ES-I3 (cell line): ENCODE results near the gene OLAH.
"Not testable (repeated sequence)": the region's sequence is repeated elsewhere in the genome, so short reads cannot be mapped to it uniquely, and the experiment has no call there.

Source experiments
- H3K36me3 ChIP-seq: 2 replicates; pipeline ENCODE4 v1.6.1; 2013; ENCODE audit warnings: mild to moderate bottlenecking, low read length, control low read depth, moderate library complexity; ENCODE audit not compliant: insufficient read depth
- H3K4me1 ChIP-seq: 2 replicates; pipeline ENCODE4 v1.6.1; 2013; ENCODE audit warnings: mild to moderate bottlenecking, control low read depth, low read length; ENCODE audit not compliant: insufficient read depth
- H3K9ac ChIP-seq: 2 replicates; pipeline ENCODE4 v1.6.1; 2013; ENCODE audit warnings: low read depth, mild to moderate bottlenecking, low read length, moderate library complexity
- H3K9me3 ChIP-seq: 2 replicates; pipeline ENCODE4 v1.6.1; 2013; ENCODE audit warnings: mild to moderate bottlenecking, low read length, moderate library complexity; ENCODE audit not compliant: control insufficient read depth, insufficient read depth

The OLAH gene

DNA sequence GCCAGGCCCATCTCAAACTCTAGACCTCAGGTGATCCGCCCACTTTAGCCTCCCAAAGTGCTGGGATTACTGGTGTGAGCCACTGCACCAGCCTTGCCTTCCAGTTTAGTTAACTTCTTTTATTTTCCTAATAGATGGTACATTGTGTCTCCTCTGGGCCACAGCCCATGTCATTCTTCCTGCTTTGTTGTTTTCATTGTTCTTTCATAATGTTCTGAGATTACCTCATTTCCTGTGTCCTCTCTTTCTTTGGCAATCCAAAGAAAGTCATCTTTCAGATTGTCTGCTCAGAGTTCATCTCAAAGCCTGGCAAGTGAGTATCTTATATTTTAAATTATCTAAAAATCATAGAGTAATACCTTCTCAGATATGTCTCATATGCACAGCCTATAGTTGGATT lies at the start of gene OLAH:
Gene OLAH (plus strand): TSS at position 270 of the 400 bp plus-strand sequence. CDS start 3,346 bp downstream, outside the sequence.
- no peaks in the 10 kb centered on the region for H3K9me3 ChIP-seq
- no peak within 1 kb of the TSS for H3K9ac ChIP-seq
- H3K4me1 ChIP-seq = 0 out of 2 replicates have a peak, but pooled peaks cover 2% of the 10 kb centered on the region
- no peaks in the 10 kb centered on the region for H3K36me3 ChIP-seq

DNA sequence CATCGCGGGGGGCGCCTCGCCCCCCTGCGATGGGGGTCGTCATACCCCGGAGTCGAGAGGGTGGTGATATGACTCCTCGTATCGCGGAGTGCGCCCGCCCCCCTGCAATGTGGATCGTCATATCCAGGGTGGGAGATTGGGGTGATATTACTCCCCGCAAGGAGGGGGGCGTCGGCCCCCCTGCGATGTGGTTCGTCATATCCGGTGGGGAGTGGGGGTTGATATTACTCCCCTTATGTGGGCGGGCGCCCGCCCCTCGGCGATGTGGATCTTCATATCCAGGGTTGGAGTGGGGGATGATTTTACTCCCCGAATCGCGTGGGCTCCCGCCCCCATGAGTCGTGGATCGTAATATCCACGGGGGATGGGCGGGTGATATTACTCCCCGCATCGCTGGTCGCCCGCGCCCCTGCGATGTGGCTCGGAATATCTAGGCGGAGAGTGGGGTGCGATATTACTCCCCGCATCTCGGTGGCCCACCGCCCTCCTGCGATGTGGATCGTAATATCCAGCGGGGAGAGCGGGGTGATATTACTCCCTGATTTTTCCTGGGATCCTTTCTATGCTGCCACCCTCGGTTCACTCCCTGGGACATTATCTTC lies 47.7 kb upstream of the OLAH start:
- H3K9ac ChIP-seq = no peak overlapping the region
- H3K9me3 ChIP-seq = no peaks in the 10 kb centered on the region
- no peaks in the 10 kb centered on the region for H3K36me3 ChIP-seq

GRCh38 chr10:15013530-15013929 lies 30.2 kb upstream of the OLAH start:
- H3K9ac ChIP-seq, H3K9me3 ChIP-seq, H3K36me3 ChIP-seq, H3K4me1 ChIP-seq: not testable (repeated sequence)

More for the DNA sequence above, 47.7 kb upstream of the OLAH start:
- peaks cover 5% of the 10 kb centered on the region; the same call in 1 of the 2 replicates for H3K4me1 ChIP-seq

DNA sequence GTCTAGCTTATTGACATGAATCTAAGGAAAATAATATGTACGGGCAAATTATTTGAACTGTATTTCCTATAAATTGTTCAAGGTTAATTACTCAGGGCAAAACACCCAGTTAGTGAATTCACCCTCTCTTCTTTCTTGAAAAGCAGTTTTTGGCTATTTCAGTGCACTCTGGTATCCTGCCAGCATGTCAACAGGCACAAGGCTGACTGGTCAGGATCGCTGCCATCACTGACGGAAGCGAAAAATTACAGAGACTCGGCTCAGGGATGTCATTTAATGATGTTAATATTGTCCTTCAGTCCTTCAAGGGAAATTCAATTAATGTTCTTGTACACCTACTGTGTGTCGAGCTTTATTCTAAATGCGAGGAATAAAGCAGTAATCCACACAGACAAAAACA lies 28.3 kb upstream of the OLAH start:
- H3K4me1 ChIP-seq = peaks cover 4% of the 10 kb centered on the region; the same call in 1 of the 2 replicates
- H3K9ac ChIP-seq = no peak overlapping the region
- H3K36me3 ChIP-seq = no peaks in the 10 kb centered on the region
- no peaks in the 10 kb centered on the region for H3K9me3 ChIP-seq

DNA sequence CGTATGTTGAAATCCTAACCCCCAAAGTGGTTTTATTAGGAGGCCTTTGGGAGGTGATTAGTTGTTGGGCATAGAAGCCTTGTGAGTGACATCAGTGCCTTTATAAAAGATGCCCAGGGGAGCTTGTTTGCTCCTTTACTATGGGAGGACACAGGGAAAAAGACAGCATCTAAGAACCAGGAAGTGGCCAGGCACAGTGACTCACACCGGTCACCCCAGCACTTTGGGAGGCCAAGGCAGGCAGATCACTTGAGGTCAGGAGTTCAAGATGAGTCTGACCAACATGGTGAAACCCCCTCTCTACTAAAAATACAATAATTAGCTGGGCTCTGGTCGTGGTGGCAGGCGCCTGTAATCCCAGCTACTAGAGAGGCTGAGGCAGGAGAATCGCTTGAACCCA lies 22.8 kb upstream of the OLAH start:
- H3K36me3 ChIP-seq, H3K9me3 ChIP-seq, H3K4me1 ChIP-seq, H3K9ac ChIP-seq: not testable (repeated sequence)

- not testable (repeated sequence) for H3K9me3 ChIP-seq, H3K36me3 ChIP-seq, H3K9ac ChIP-seq, H3K4me1 ChIP-seq
Measured at GRCh38 chr10:15023079-15023478, 20.7 kb upstream of the OLAH start.

- not testable (repeated sequence) for H3K9ac ChIP-seq, H3K36me3 ChIP-seq, H3K9me3 ChIP-seq, H3K4me1 ChIP-seq
Measured at GRCh38 chr10:15024017-15025004, 19.4 kb upstream of the OLAH start.

DNA sequence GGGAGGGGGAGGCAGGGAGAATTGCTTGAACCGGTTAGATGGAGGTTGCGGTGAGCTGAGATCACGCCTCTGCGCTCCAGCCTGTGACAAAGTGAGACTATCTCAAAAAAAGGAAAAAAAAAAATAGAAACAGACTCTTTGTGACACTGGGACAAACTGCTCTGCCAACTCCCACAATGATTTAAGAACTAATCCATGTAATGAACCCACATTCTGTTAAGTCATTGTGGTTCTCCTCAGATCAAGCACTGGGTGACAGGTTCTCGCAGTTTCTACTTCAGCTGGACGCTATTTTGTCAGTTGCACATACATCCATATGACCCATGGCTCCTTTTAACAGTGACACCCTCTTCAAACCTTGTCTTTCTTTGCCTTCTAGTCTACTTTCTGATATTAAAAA lies 18.7 kb upstream of the OLAH start:
- H3K9me3 ChIP-seq, H3K36me3 ChIP-seq, H3K9ac ChIP-seq, H3K4me1 ChIP-seq: not testable (repeated sequence)

DNA sequence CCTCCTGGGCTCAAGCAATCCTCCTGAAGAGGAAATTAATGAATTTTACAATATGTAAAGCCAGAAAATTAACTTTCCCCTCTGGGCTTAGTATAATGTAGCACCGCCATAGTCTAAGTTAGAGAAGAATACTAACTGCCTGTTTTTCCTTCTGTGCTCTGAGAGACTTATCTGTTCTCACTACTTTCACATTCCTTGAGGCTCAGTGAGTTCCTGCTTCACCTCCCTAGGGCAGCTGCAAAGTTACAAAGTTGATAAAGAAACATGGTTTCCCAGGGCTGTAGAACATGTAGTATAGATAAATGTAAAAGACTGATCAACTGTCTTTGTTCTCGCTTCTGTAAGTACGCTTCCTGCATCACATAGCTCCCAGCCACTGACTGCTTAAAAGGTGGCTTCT lies 16.0 kb upstream of the OLAH start:
- Histone ChIP-seq H3K9ac (no peak overlapping the region), H3K4me1 (no peaks in the 10 kb centered on the region)

DNA sequence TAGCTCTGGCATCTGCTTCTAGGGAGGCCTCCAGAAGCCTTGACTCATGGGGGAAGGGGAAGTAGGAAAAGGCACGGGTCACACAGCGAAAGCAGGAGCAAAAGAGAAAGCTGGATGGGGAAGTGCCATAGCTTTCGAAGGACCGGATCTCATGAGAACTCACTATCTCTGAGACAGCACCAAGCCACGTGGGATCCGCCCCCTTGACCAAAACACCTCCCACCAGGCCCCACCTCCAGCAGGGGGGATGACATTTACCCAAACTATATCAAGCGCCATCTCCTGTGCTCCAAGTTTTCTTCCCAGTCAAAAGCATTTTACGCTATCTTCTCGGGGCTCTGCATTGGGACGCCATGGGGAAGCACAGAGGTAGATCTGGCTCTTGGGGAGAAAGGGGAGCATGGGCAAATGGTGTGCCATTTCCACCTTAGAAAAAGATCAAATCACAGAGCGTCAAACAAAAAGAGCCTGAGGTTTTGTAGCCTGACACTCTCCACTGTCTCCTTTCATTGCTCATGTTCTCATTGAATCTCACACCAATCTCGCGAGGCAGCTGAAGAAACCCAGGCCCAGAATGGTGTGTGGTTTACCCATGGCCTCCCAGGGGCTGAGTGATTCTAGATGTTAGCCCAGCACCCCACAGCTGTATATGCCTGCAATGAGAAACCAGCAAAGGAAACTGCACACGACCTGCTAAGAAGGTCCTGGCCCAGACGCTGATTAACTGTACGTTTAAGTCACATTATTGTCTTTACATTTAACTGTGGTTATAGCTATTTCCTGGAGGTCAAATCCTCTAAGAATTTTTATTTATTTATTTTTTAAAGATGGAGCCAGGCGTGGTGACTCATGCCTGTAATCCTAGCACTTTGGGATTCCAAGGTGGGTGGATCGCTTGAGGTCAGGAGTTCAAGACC lies 8.1 kb upstream of the OLAH start:
- no peaks in the 10 kb centered on the region; the same call in 1 of the 2 replicates for H3K9me3 ChIP-seq
- no peaks in the 10 kb centered on the region for H3K36me3 ChIP-seq
- peak overlapping the region; percentile 32; the same call in 1 of the 2 replicates for H3K9ac ChIP-seq
- no peaks in the 10 kb centered on the region for H3K4me1 ChIP-seq

More for the DNA sequence above, 16.0 kb upstream of the OLAH start:
- no peaks in the 10 kb centered on the region for H3K36me3 ChIP-seq
- no peaks in the 10 kb centered on the region for H3K9me3 ChIP-seq

DNA sequence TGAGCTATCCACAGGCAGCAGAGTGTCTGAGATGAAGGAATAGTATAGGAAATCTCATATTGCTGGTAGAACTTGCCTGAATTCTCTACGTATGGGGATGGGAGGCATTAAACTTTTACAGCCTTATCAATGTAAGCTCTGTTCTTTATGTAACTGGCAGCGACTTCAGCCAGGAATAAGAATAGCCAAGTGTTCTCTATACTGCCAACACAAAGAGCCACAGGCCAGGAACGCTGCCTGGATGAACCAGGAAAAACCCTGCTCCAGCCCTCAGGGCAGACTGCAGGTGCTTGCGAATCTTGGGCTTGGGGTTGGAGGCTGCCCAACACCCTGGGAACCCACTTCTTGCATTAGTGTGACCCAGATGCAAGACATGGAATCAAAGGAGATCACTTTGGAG lies 6.1 kb upstream of the OLAH start:
- H3K9ac ChIP-seq = no peak overlapping the region
- no peaks in the 10 kb centered on the region; the same call in 1 of the 2 replicates for H3K9me3 ChIP-seq
- no peaks in the 10 kb centered on the region for H3K4me1 ChIP-seq
- no peaks in the 10 kb centered on the region for H3K36me3 ChIP-seq

DNA sequence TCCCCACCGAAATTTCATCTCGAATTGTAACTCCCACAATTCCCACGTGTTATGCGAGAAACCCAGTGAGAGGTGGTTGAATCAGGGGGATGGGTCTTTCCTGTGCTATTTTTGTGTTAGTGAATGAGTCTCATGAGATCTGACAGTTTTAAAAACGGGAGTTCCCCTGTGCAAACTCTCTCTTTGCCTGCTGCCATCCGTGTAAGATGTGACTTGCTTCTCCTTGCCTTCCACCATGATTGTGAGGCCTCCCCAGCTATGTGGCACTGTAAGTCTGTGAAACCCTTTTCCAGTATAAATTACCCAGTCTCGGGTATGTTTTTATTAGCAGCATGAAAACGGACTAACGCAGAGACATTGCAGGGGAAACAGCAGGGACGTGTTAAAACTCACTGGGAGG lies 5.3 kb upstream of the OLAH start:
- no peaks in the 10 kb centered on the region for H3K36me3 ChIP-seq
- H3K4me1 ChIP-seq = no peaks in the 10 kb centered on the region
- no peak overlapping the region for H3K9ac ChIP-seq
- no peaks in the 10 kb centered on the region; the same call in 1 of the 2 replicates for H3K9me3 ChIP-seq

DNA sequence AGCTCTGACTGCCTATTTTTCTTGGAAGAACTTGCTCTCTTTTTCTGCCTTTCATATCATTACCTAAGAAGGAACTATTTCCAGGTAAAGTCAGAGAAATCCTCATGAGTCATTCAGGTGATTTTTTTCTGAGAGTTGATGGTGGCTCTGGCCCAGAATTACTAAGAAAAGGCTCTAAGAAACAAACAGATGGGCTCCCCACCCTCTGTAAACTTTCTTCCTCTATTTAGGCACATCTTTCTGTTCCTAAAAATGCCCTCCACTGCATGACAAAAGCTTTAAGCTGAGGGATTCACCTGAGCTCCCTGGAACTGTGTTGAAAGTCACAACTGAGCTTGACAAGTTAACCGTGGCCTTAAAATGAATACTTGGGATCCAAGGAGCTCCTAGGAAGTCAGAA lies 1.6 kb downstream of the OLAH start:
- Histone ChIP-seq H3K4me1 (0 out of 2 replicates have a peak, but pooled peaks cover 2% of the 10 kb centered on the region), H3K9me3 (no peaks in the 10 kb centered on the region), H3K9ac (no peak overlapping the region), H3K36me3 (no peaks in the 10 kb centered on the region)

DNA sequence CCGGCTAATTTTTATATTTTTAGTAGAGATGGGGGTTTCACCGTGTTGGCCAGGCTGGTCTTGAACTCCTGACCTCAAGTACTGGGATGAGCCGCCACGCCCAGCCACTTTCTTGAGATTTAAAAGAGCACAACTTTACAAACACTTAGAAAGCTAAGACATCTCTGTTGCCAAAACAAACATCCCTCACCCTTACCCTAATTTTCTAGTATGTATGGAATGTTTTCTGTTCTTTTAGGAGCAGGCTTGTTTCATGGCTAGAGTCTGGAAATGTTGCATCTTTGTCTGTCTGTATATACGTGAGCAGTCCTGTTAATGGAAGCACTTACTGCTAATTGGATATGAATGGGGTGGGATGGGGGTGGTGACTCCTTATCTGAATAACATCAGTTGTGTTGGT lies 2.9 kb downstream of the OLAH start:
- H3K9me3 ChIP-seq = no peaks in the 10 kb centered on the region
- 0 out of 2 replicates have a peak, but pooled peaks cover 2% of the 10 kb centered on the region for H3K4me1 ChIP-seq
- H3K9ac ChIP-seq = no peak overlapping the region
- H3K36me3 ChIP-seq = no peaks in the 10 kb centered on the region
